GM10266 (cell line): ENCODE results near the gene ZNF433.

Experiments
- DNase-seq: peaks from one replicate; pipeline ENCODE4 v3.0.0; 2012; ENCODE audit errors: extremely low spot score
- TF ChIP-seq, protein P1 (sequence below): IDR thresholded peaks from 2 replicates; pipeline ENCODE4 v1.5.1; 2012; ENCODE audit warnings: mild to moderate bottlenecking, low read depth; ENCODE audit not compliant: control insufficient read depth, insufficient read depth; ENCODE audit errors: missing control alignments

ZNF433 gene

GRCh38 chr19:11970174-11970573 is 65.3 kb downstream of the ZNF433 start:
- TF ChIP-seq, protein P1, sequence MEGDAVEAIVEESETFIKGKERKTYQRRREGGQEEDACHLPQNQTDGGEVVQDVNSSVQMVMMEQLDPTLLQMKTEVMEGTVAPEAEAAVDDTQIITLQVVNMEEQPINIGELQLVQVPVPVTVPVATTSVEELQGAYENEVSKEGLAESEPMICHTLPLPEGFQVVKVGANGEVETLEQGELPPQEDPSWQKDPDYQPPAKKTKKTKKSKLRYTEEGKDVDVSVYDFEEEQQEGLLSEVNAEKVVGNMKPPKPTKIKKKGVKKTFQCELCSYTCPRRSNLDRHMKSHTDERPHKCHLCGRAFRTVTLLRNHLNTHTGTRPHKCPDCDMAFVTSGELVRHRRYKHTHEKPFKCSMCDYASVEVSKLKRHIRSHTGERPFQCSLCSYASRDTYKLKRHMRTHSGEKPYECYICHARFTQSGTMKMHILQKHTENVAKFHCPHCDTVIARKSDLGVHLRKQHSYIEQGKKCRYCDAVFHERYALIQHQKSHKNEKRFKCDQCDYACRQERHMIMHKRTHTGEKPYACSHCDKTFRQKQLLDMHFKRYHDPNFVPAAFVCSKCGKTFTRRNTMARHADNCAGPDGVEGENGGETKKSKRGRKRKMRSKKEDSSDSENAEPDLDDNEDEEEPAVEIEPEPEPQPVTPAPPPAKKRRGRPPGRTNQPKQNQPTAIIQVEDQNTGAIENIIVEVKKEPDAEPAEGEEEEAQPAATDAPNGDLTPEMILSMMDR, result no peak
- DNase-seq, result no peak

DNA sequence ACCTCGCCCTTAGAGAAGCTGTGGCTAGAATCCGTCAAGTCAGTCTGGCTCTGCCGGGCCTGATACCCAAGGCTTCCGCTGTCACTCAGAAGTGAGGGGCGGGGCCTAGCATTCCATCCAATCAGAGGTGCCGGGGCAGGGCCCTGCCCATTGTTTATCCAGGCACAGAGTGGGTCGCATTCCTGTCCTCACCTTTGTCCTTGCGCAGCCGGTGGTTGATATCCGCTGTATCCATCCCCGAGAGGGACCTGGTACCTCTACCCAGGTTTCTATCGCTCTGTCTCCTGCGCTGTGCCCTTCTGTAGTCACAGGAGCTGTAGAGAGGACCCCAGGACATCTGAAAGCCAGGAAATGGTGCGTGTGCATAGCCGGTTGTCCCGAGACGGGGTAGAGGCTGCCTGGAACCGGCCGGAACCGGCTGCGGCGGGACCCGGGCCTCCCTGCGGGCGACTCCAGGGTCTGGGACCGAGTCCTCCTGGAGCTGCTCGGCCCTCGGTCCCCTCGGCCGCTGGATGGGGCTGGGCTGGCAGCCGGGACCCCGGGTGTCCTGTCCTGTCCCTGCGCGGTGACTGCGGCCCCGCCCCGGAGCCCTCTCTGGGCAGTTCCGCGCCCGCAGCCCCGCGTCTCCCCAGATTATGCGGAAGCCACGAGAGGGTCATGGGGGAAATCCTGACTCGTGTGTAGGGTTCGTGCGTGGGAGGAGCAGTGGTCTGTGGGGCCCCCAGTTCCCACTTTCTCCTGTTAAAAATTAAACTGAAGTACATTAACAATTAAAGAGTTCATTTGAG is 70.4 kb downstream of the ZNF433 start, which contains the start of gene ZNF763:
TSS of gene ZNF763 (plus strand) at position 183 of the 788 bp plus-strand sequence. CDS start at position 352, 169 bp downstream.
- DNase-seq, result peak; percentile 92
- TF ChIP-seq, protein P1, result no peak
